Measurements from ENCODE around the gene PTPRM.

DNA sequence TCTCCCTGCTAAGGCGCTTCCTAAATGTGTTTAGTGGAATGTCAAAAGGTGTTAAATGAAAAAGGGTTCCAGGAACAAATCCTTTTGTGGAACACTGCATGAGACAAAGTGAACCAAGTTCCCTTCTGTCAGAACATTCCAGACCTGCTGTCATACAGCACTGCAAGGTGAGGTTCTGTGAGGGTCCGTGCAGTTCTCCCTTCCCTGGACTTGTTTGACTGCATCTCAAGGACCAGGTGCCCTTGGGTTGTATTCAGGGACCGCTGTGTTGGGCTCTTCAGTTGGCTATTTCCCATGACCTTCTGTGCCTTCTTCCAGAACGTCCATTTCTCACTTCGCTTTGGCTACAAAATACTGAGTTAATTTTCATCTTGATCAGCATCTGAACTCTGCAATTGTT, 328.2 kb downstream of the PTPRM start:
- no peak for TF ChIP-seq EZH2phosphoT487 (IDR thresholded peaks at IDR 0.05; ENCODE audit: borderline replicate concordance)
- TF ChIP-seq, protein P1, sequence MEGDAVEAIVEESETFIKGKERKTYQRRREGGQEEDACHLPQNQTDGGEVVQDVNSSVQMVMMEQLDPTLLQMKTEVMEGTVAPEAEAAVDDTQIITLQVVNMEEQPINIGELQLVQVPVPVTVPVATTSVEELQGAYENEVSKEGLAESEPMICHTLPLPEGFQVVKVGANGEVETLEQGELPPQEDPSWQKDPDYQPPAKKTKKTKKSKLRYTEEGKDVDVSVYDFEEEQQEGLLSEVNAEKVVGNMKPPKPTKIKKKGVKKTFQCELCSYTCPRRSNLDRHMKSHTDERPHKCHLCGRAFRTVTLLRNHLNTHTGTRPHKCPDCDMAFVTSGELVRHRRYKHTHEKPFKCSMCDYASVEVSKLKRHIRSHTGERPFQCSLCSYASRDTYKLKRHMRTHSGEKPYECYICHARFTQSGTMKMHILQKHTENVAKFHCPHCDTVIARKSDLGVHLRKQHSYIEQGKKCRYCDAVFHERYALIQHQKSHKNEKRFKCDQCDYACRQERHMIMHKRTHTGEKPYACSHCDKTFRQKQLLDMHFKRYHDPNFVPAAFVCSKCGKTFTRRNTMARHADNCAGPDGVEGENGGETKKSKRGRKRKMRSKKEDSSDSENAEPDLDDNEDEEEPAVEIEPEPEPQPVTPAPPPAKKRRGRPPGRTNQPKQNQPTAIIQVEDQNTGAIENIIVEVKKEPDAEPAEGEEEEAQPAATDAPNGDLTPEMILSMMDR (conservative IDR thresholded peaks at IDR 0.05; ENCODE audit: low read length), result no peak

All from Loucy (cell line).